ENCODE measurements around the gene GP5. TPM values are rescaled to one million over a fixed set of nuclear protein-coding genes. Genes with fewer than 3 reads are reported as not detected.

GP5 gene
- total and polyA plus RNA-seq, 9 of the 15 experiments (the other 6 are each of a cell fraction or from before 2014, with no cell fraction given): 0.03 to 0.04 (median 0.04) TPM; not detected in 6

- peak in 1 of 3 experiments; percentile 11; a peak in 1 of 6 replicates for TF ChIP-seq CTCF (IDR thresholded peaks at IDR 0.05 in 2 of 3, conservative IDR thresholded peaks at IDR 0.05 in 1 of 3; ENCODE audit: insufficient read depth in 2 of 3, low read depth in 1 of 3, low read length in 3 of 3)
- no peak for TF ChIP-seq ZNF449 (CRISPR knock-in tag; IDR thresholded peaks at IDR 0.05)
Measured at GRCh38 chr3:194369522-194370279, 29.4 kb downstream of the GP5 start, which contains the start of gene LRRC15 (continued).

GRCh38 chr3:194368918-194369317, 30.1 kb downstream of the GP5 start:
- no peaks in the 10 kb centered on the region for H3K9me3 ChIP-seq (replicated peaks; ENCODE audit: control insufficient read depth, insufficient read depth, low read depth, low read length)
- H3K36me3 ChIP-seq (ENCODE audit: control insufficient read depth, insufficient read depth, low read length): no peaks in the 10 kb centered on the region
- H3K27ac ChIP-seq (ENCODE audit: extremely low read depth, low read depth, low read length): no peak overlapping the region
- 3% methylated on average over 6 of the region's 6 CpGs for WGBS (ENCODE audit: insufficient coverage, low coverage, missing lambda C conversion rate)
- peaks cover 8% of the 10 kb centered on the region; the same call in 1 of the 2 replicates for H4K20me1 ChIP-seq (replicated peaks; ENCODE audit: control insufficient read depth, insufficient read depth, low read length)
- ChIA-PET POLR2A (interaction anchor here (1.1 to 2.6 kb wide), 4 partner anchors 9 to 216 kb away, joined by 3 to 10 read pairs (median 4); no protein-coding TSS in a partner anchor), CTCF (ENCODE audit: low intra/inter-chr PET ratio) (no interaction called here)
- H3K79me2 ChIP-seq (ENCODE audit: control insufficient read depth, insufficient read depth, low read length): no peaks in the 10 kb centered on the region
- peaks cover 0 to 3% of the 10 kb centered on the region in 2 experiments; a peak in 2 of 5 replicates for H3K4me1 ChIP-seq (replicated peaks in 1 of 2; ENCODE audit: control insufficient read depth in 2 of 2, insufficient read depth in 2 of 2, low read length in 2 of 2)
- in situ Hi-C loops (cut with MboI) (no loop called here), intact Hi-C loops (cut with micrococcal nuclease) (no loop called here)
- H3K27me3 ChIP-seq (ENCODE audit: control insufficient read depth in 2 of 2, insufficient read depth in 2 of 2, low read length in 2 of 2): peaks cover 71 to 96% of the 10 kb centered on the region in 2 experiments
- DNase-seq (ENCODE audit: extremely low read depth in 1 of 4, low spot score in 3 of 4) (no peak), ATAC-seq (no peak), FAIRE-seq (no peak)
- H3K9me1 ChIP-seq (ENCODE audit: control insufficient read depth, insufficient read depth, low read length): no peaks in the 10 kb centered on the region
- no peak overlapping the region for H2AFZ ChIP-seq (ENCODE audit: low read depth, low read length)
- H3K4me2 ChIP-seq (ENCODE audit: insufficient read depth, low read length): no peak overlapping the region
- TF ChIP-seq ZNF12 (CRISPR knock-in tag; IDR thresholded peaks at IDR 0.05): no peak
- TF ChIP-seq SMAD3 (CRISPR knock-in tag; conservative IDR thresholded peaks at IDR 0.05): no peak
- no peak for TF ChIP-seq GMEB1 (CRISPR knock-in tag; IDR thresholded peaks at IDR 0.05)
- no peak for TF ChIP-seq PYGO2 (tag; IDR thresholded peaks at IDR 0.05)
- TF ChIP-seq PRDM10 (IDR thresholded peaks at IDR 0.05; ENCODE audit: partially characterized antibody): peak; percentile 27
- BruUV-seq (replicated peaks): no TSS peak
- H3K9ac ChIP-seq (ENCODE audit: insufficient read depth in 1 of 2, low read depth in 2 of 2, low read length in 2 of 2): no peak overlapping the region
- no peak overlapping the region for H3K4me3 ChIP-seq

Measured in K562 (cell line).